Mammary epithelial cell (primary cell): ENCODE results near the gene PLXNA4.

ENCODE experiments used
- CTCF ChIP-seq, 2 donors: IDR thresholded peaks in 1 of 2; conservative IDR thresholded peaks in 1 of 2; 2 replicates each; pipeline ENCODE4 v1.5.1; 2011 to 2012; ENCODE audit warnings: inconsistent platforms in 2 of 2, low read length in 2 of 2, mild to moderate bottlenecking in 2 of 2, control low read depth in 1 of 2, low read depth in 1 of 2; ENCODE audit not compliant: insufficient read depth in 1 of 2; ENCODE audit errors: extremely low read depth in 1 of 2
- EZH2 ChIP-seq: IDR thresholded peaks from 2 replicates; pipeline ENCODE4 v1.6.1; 2012; ENCODE audit warnings: low read length, inconsistent platforms, borderline replicate concordance

GRCh38 chr7:132511921-132512320 lies 64.3 kb downstream of the PLXNA4 start:
- TF ChIP-seq CTCF (conservative IDR thresholded peaks at IDR 0.05 in 1 of 2, IDR thresholded peaks at IDR 0.05 in 1 of 2; ENCODE audit: extremely low read depth in 1 of 2, insufficient read depth in 1 of 2, low read depth in 1 of 2, low read length in 2 of 2): no peak
- TF ChIP-seq EZH2: no peak
